Liver (tissue), 9 donors: Measurements from ENCODE around the gene ENTREP3. TPM values are rescaled to one million over a fixed set of nuclear protein-coding genes. Genes with fewer than 3 reads are reported as not detected.

Experiments used
- DNase-seq: peaks from one replicate; pipeline ENCODE4 v3.0.0-alpha.2; 2017; ENCODE audit warnings: low spot score
- H3K27ac ChIP-seq, 2 donors: one replicate each; pipeline ENCODE4 v1.7.0; 2013; ENCODE audit warnings: inconsistent platforms in 2 of 2, low read length in 2 of 2, control low read depth in 1 of 2, low read depth in 1 of 2, mild to moderate bottlenecking in 1 of 2
- H3K27me3 ChIP-seq, 4 donors: one replicate each; pipeline versions ENCODE4 v1.6.1 to v1.7.0; 2013; ENCODE audit warnings: low read length in 3 of 4, inconsistent platforms in 1 of 4, mild to moderate bottlenecking in 1 of 4, moderate library complexity in 1 of 4; ENCODE audit not compliant: control insufficient read depth in 4 of 4, insufficient read depth in 4 of 4
- H3K36me3 ChIP-seq, 4 donors: one replicate each; pipeline versions ENCODE4 v1.6.1 to v1.7.0; 2013; ENCODE audit warnings: low read length in 3 of 4, mild to moderate bottlenecking in 3 of 4, low read depth in 1 of 4, moderate library complexity in 1 of 4; ENCODE audit not compliant: control insufficient read depth in 4 of 4, insufficient read depth in 3 of 4
- H3K4me1 ChIP-seq, 4 donors: one replicate each; pipeline versions ENCODE4 v1.6.1 to v1.7.0; 2013; ENCODE audit warnings: low read length in 3 of 4, mild to moderate bottlenecking in 3 of 4, moderate library complexity in 1 of 4; ENCODE audit not compliant: control insufficient read depth in 4 of 4, insufficient read depth in 4 of 4
- H3K4me3 ChIP-seq, 3 donors: one replicate each; pipeline versions ENCODE4 v1.6.1 to v1.7.0; 2013; ENCODE audit warnings: low read length in 3 of 3, control low read depth in 1 of 3, low read depth in 1 of 3, mild to moderate bottlenecking in 1 of 3
- H3K9ac ChIP-seq, 2 donors: one replicate each; pipeline ENCODE4 v1.7.0; 2013; ENCODE audit warnings: low read length in 2 of 2, mild to moderate bottlenecking in 2 of 2, moderate library complexity in 2 of 2, control low read depth in 1 of 2, low read depth in 1 of 2
- H3K9me3 ChIP-seq, 4 donors: one replicate each; pipeline versions ENCODE4 v1.6.1 to v1.7.0; 2013; ENCODE audit warnings: low read length in 3 of 4; ENCODE audit not compliant: control insufficient read depth in 4 of 4
- EGR1 ChIP-seq, 2 donors: IDR thresholded peaks; 2 replicates each; pipeline ENCODE4 v1.6.1; 2016 to 2018; ENCODE audit warnings: antibody characterized with exemption in 2 of 2, low read depth in 2 of 2
- FOXA1 ChIP-seq: IDR thresholded peaks from 2 replicates; pipeline ENCODE4 v1.6.1; 2016; ENCODE audit warnings: antibody characterized with exemption
- GABPA ChIP-seq, 2 donors: IDR thresholded peaks in 1 of 2; conservative IDR thresholded peaks in 1 of 2; 2 replicates each; pipeline ENCODE4 v1.6.1; 2016; ENCODE audit warnings: antibody characterized with exemption in 2 of 2, mild to moderate bottlenecking in 1 of 2, moderate library complexity in 1 of 2
- JUND ChIP-seq, 2 donors: IDR thresholded peaks; 2 replicates each; pipeline ENCODE4 v1.6.1; 2016; ENCODE audit warnings: antibody characterized with exemption in 2 of 2
- NR2F2 ChIP-seq: IDR thresholded peaks from 2 replicates; pipeline ENCODE4 v1.6.1; 2016; ENCODE audit warnings: antibody characterized with exemption
- RAD21 ChIP-seq, 2 donors: IDR thresholded peaks; 2 replicates each; pipeline ENCODE4 v1.6.1; 2016; ENCODE audit warnings: antibody characterized with exemption in 2 of 2, mild to moderate bottlenecking in 2 of 2
- RXRA ChIP-seq, 2 donors: IDR thresholded peaks; 2 replicates each; pipeline ENCODE4 v1.6.1; 2017 to 2018; ENCODE audit warnings: antibody characterized with exemption in 2 of 2, mild to moderate bottlenecking in 1 of 2
- TAF1 ChIP-seq: conservative IDR thresholded peaks from 2 replicates; pipeline ENCODE4 v1.6.1; 2016; ENCODE audit warnings: antibody characterized with exemption, mild to moderate bottlenecking
- YY1 ChIP-seq: IDR thresholded peaks from 2 replicates; pipeline ENCODE4 v1.6.1; 2016; ENCODE audit warnings: antibody characterized with exemption, mild to moderate bottlenecking
- WGBS: extraction: QIAGEN DNeasy Blood & Tissue Kit; methylation state at CpG from one replicate; pipeline ENCODE4 v1.1.7; 2013; 5-methylcytosine and 5-hydroxymethylcytosine counted together
- polyA plus RNA-seq, 2 donors: library from polyadenylated mRNA; stranded (reverse) in 1 of 2; unstranded in 1 of 2; fragments of 200-250 nt in 1 of 2; fragments of >200 nt in 1 of 2; fragmentation: Nextera tagmentation in 1 of 2; extraction: Ambion mirVana in 1 of 2; gene quantifications; one replicate each; pipeline versions ENCODE4 v1.2.1 to v1.2.3, GENCODE V29; 2013 to 2015
- total RNA-seq, 2 donors: library from RNA; depleted of rRNA; stranded (reverse); fragments of >200 nt; gene quantifications; one replicate each; pipeline ENCODE4 v1.2.3, GENCODE V29; 2014
- TF ChIP-seq, protein P1 (sequence below): IDR thresholded peaks from 2 replicates; pipeline ENCODE4 v1.6.1; 2016; ENCODE audit warnings: antibody characterized with exemption
- TF ChIP-seq, protein P2 (sequence below): IDR thresholded peaks from 2 replicates; pipeline ENCODE4 v1.6.1; 2016; ENCODE audit warnings: antibody characterized with exemption
- TF ChIP-seq, protein P3 (sequence below): IDR thresholded peaks from 2 replicates; pipeline ENCODE4 v1.6.1; 2016; ENCODE audit warnings: antibody characterized with exemption
- TF ChIP-seq, protein P4 (sequence below): IDR thresholded peaks from 2 replicates; pipeline ENCODE4 v1.6.1; 2016; ENCODE audit warnings: antibody characterized with exemption, mild to moderate bottlenecking
- donor health status: healthy.
- donor health status: healthy.
- donor health status: healthy.
- donor health status: healthy.
- donor health status: healthy.

ENTREP3 gene
- total and polyA plus RNA-seq, 4 donors = 2.8 to 7.9 (median 3.5) TPM

DNA sequence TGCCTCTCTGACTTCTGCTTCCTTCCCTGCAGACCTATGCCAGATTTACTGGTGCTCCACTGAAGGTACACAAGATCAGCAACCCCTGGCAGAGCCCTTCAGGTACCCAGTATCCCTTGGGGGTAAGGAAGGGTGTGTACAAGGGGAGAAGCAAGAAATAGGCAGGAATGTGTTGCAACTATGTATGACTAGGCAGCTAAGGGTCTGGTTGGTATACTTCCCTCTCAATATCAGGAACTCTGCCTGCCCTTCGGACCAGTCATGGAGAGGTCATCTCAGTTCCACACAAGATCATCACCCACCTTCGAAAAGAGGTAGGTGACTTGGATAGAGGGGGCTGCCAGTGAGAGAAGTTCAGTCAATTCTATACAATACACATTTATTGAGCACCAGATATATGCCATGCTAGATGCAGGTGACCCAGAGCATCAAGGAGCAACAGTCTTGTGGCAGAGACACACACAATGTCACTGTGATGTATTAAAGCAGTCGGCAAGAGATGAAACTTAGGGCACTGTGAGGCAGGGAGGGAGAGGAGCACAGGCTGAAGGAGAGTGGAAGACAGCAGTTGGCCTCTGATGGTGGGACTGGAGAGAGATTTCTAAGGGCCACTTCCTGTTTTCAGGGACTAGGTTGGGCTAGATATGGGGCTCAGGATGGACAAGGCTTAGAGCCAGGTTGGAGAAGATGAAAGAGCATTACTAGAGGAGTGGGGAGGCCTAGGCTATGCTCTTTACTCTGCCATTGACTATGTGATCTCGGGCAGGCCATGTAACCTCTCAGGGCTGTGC is 44.8 kb downstream of the ENTREP3 start:
- Histone ChIP-seq H3K9ac (no peak overlapping the region), H3K36me3 (peaks cover 0 to 7% (median under 1%) of the 10 kb centered on the region in 4 donors), H3K27me3 (no peaks in the 10 kb centered on the region), H3K4me3 (no peak overlapping the region), H3K27ac (peak overlapping the region in 1 of 2 donors; percentile 10), H3K4me1 (peaks cover 2 to 28% (median 24%) of the 10 kb centered on the region in 4 donors), H3K9me3 (no peaks in the 10 kb centered on the region)
- no peak for DNase-seq
- no peak for TF ChIP-seq EGR1 (IDR thresholded peaks at IDR 0.05; ENCODE audit: low read depth in 2 of 2)
- no peak for TF ChIP-seq TAF1
- no peak for TF ChIP-seq RAD21 (IDR thresholded peaks at IDR 0.05)
- TF ChIP-seq RXRA (IDR thresholded peaks at IDR 0.05) = no peak
- TF ChIP-seq FOXA1 = no peak
- TF ChIP-seq, protein P1, sequence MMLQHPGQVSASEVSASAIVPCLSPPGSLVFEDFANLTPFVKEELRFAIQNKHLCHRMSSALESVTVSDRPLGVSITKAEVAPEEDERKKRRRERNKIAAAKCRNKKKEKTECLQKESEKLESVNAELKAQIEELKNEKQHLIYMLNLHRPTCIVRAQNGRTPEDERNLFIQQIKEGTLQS = no peak
- TF ChIP-seq YY1 = no peak
- TF ChIP-seq JUND (IDR thresholded peaks at IDR 0.05) = no peak
- TF ChIP-seq, protein P2, sequence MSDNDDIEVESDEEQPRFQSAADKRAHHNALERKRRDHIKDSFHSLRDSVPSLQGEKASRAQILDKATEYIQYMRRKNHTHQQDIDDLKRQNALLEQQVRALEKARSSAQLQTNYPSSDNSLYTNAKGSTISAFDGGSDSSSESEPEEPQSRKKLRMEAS = no peak
- TF ChIP-seq, protein P3, sequence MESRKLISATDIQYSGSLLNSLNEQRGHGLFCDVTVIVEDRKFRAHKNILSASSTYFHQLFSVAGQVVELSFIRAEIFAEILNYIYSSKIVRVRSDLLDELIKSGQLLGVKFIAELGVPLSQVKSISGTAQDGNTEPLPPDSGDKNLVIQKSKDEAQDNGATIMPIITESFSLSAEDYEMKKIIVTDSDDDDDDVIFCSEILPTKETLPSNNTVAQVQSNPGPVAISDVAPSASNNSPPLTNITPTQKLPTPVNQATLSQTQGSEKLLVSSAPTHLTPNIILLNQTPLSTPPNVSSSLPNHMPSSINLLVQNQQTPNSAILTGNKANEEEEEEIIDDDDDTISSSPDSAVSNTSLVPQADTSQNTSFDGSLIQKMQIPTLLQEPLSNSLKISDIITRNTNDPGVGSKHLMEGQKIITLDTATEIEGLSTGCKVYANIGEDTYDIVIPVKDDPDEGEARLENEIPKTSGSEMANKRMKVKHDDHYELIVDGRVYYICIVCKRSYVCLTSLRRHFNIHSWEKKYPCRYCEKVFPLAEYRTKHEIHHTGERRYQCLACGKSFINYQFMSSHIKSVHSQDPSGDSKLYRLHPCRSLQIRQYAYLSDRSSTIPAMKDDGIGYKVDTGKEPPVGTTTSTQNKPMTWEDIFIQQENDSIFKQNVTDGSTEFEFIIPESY = no peak
- 85% methylated on average over 4 of the region's 4 CpGs for WGBS

DNA sequence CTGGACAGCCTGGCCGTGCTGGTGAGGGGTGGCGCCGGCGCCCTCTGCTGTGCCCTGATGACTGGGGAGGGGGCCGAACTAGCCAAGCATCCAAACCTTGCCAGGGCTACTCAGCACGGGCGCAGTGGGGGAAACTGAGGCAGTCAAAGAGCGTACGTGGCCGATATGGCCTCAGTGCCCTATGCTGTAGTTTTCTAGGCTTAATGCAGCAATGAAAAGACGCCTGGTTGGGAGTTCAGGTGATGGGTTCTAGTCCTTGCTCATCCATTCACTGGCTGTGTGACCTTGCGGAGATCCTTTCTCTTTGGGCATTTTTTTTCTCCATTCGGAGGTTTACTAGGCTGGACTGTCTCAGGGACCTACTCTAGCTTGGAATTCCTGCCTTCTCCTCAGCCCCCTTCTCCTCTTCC is 46.0 kb downstream of the ENTREP3 start:
- 4% methylated on average over 13 of the region's 13 CpGs for WGBS
- H3K9me3 ChIP-seq = no peaks in the 10 kb centered on the region
- no peaks in the 10 kb centered on the region for H3K27me3 ChIP-seq
- H3K4me1 ChIP-seq = peaks cover 2 to 28% (median 24%) of the 10 kb centered on the region in 4 donors
- H3K27ac ChIP-seq = peak overlapping the region; percentile 88 to 96
- H3K4me3 ChIP-seq = peak overlapping the region; percentile 81 to 97 (median 91)
- TF ChIP-seq, protein P4, sequence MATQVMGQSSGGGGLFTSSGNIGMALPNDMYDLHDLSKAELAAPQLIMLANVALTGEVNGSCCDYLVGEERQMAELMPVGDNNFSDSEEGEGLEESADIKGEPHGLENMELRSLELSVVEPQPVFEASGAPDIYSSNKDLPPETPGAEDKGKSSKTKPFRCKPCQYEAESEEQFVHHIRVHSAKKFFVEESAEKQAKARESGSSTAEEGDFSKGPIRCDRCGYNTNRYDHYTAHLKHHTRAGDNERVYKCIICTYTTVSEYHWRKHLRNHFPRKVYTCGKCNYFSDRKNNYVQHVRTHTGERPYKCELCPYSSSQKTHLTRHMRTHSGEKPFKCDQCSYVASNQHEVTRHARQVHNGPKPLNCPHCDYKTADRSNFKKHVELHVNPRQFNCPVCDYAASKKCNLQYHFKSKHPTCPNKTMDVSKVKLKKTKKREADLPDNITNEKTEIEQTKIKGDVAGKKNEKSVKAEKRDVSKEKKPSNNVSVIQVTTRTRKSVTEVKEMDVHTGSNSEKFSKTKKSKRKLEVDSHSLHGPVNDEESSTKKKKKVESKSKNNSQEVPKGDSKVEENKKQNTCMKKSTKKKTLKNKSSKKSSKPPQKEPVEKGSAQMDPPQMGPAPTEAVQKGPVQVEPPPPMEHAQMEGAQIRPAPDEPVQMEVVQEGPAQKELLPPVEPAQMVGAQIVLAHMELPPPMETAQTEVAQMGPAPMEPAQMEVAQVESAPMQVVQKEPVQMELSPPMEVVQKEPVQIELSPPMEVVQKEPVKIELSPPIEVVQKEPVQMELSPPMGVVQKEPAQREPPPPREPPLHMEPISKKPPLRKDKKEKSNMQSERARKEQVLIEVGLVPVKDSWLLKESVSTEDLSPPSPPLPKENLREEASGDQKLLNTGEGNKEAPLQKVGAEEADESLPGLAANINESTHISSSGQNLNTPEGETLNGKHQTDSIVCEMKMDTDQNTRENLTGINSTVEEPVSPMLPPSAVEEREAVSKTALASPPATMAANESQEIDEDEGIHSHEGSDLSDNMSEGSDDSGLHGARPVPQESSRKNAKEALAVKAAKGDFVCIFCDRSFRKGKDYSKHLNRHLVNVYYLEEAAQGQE = no peak
- TF ChIP-seq GABPA (IDR thresholded peaks at IDR 0.05 in 1 of 2, conservative IDR thresholded peaks at IDR 0.05 in 1 of 2) = peak in 1 of 2 donors; percentile 15
- TF ChIP-seq, protein P3 = no peak
- no peak for TF ChIP-seq NR2F2
- peak; percentile 60 for TF ChIP-seq YY1
- H3K9ac ChIP-seq = peak overlapping the region; percentile 57 to 61
- DNase-seq = no peak
- peaks cover 0 to 7% (median under 1%) of the 10 kb centered on the region in 4 donors for H3K36me3 ChIP-seq
